H1 (cell line): ENCODE data around the gene ZNF576. TPM values are rescaled to one million over a fixed set of nuclear protein-coding genes. Genes with fewer than 3 reads are reported as not detected.

Experiments
- ATF2 ChIP-seq: IDR thresholded peaks from 2 replicates; pipeline ENCODE4 v1.6.1; 2012; ENCODE audit warnings: low read length, inconsistent platforms
- CEBPB ChIP-seq: IDR thresholded peaks from 2 replicates; pipeline ENCODE4 v1.6.1; 2012; ENCODE audit warnings: low read depth, low read length
- FOSL1 ChIP-seq: IDR thresholded peaks from 2 replicates; pipeline ENCODE4 v1.6.1; 2011; ENCODE audit warnings: mild to moderate bottlenecking, low read depth, low read length, moderate library complexity; ENCODE audit not compliant: insufficient read depth
- HDAC2 ChIP-seq, 2 experiments: fragments of 300-600 bp in 1 of 2; sonication (generic) in 1 of 2; IDR thresholded peaks; 2 replicates each; pipeline ENCODE4 v1.6.1; 2011 to 2012; ENCODE audit warnings: low read depth in 2 of 2, low read length in 2 of 2, mild to moderate bottlenecking in 2 of 2, moderate library complexity in 2 of 2, borderline replicate concordance in 1 of 2, inconsistent platforms in 1 of 2
- HDAC6 ChIP-seq: IDR thresholded peaks from one replicate; pipeline ENCODE4 v1.7.1; 2012; ENCODE audit warnings: low read depth, mild to moderate bottlenecking, inconsistent platforms, low read length, moderate library complexity
- PHF8 ChIP-seq: fragments of 200-600 bp; sonication (generic); conservative IDR thresholded peaks from 2 replicates; pipeline ENCODE4 v1.7.1; 2012; ENCODE audit warnings: low read depth, mild to moderate bottlenecking, inconsistent platforms, low read length, moderate library complexity
- polyA plus RNA-seq, 7 experiments: library from polyadenylated mRNA; depleted of rRNA in 3 of 7; stranded (reverse) in 5 of 7; unstranded in 2 of 7; fragments of >200 nt in 5 of 7; fragments of 200-250 nt in 2 of 7; gene quantifications; 1 replicate in 5 of 7; 2 replicates in 1 of 7; 4 replicates in 1 of 7; pipeline versions ENCODE4 v1.2.1 to v1.2.3, GENCODE V29; 2011 to 2013; ENCODE audit warnings: missing spikeins in 2 of 7, mixed read lengths in 2 of 7
- total RNA-seq: library from RNA; stranded (reverse); fragmentation: NEBNext Ultra II Directional; extraction: Animal tissue kit (Norgen Biotek cat#: 25700); gene quantifications from 2 replicates; pipeline ENCODE4 v1.2.1, GENCODE V29; 2021

ZNF576 gene
- total and polyA plus RNA-seq, 2 of the 8 experiments (the other 6 are each of a cell fraction or from before 2014, with no cell fraction given), result 13.6 to 32.4 TPM

- TF ChIP-seq ATF2, result no peak
- no peak for TF ChIP-seq PHF8
- TF ChIP-seq FOSL1, result no peak
- TF ChIP-seq HDAC2 (IDR thresholded peaks at IDR 0.05; ENCODE audit: borderline replicate concordance in 1 of 2, low read depth in 2 of 2, low read length in 2 of 2), result no peak
- TF ChIP-seq HDAC6, result no peak
- no peak for TF ChIP-seq CEBPB
Measured at GRCh38 chr19:43616954-43617353, 20.6 kb downstream of the ZNF576 start (continued).
